NCI-H2196 (cell line): ENCODE measurements around the gene SLBP.

Source experiments
- DNase-seq: peaks from one replicate; lab custom pipeline; 2025; ENCODE audit not compliant: unreplicated experiment; lab: John Stamatoyannopoulos, UW

Gene SLBP

DNA sequence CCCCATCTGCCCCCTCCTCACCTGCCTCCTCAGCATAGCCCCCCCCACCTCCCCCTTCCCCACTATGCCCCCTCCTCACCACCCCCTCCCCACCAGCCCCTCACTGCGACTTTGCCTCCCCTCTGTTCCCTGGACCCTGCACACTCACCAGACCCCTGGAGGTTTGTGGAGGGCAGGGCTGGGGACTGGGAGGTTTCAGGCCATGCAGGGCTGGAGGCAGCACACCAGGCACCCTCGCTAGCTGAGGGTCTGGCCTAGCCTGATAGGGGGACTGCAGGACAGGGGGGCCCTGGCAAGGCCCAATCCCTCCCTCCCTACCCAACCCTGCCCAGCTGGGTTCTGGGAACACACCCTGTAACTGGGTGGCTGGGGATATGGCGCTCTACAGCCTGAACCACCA lies 37.3 kb upstream of the SLBP start:
- DNase-seq, result no peak

DNA sequence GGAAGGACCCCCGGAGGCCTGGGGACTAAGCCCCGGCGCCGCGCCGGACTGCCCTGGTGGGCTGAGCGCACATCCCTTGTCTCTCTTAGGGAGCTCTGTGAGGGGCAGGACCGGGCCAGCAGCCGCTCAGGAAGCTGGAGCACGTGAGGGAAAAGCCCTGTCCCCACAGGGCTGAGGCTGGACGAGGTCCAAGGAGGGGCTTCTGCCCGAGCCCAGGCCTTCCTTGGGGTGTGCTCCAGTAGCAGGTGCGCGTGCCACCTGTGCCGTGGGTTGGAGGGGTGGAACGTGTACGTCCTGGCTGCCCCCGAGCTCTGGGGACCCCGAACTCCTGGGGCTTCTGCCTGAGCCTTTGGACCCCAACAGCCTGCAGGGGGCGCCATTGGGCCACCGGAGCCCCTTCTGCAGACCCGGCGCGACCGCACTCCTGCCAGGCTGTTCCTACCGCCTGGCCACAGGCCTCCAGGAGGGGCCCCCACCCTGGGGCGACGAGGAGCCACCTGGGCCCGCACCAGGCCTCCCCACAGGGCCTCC lies 36.4 kb upstream of the SLBP start:
- peak; percentile 85 for DNase-seq

DNA sequence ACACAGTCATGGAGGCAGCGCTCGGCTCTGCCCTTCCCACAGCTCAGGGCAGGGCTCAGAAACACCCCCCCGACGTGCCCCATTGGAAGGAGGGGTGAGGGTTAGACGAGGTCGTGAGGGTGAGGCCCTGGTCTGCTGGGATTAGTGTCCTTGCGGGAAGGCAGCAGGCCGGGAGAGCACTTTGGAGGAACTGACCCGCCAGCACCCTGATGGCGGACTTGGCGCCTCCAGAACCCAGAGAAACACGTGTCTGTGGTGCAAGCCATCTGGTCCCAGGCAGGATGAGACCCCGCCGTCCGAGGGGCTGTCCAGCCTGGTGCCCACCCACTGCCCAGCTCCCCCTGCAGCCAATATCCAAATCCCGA lies 35.5 kb upstream of the SLBP start:
- no peak for DNase-seq

DNA sequence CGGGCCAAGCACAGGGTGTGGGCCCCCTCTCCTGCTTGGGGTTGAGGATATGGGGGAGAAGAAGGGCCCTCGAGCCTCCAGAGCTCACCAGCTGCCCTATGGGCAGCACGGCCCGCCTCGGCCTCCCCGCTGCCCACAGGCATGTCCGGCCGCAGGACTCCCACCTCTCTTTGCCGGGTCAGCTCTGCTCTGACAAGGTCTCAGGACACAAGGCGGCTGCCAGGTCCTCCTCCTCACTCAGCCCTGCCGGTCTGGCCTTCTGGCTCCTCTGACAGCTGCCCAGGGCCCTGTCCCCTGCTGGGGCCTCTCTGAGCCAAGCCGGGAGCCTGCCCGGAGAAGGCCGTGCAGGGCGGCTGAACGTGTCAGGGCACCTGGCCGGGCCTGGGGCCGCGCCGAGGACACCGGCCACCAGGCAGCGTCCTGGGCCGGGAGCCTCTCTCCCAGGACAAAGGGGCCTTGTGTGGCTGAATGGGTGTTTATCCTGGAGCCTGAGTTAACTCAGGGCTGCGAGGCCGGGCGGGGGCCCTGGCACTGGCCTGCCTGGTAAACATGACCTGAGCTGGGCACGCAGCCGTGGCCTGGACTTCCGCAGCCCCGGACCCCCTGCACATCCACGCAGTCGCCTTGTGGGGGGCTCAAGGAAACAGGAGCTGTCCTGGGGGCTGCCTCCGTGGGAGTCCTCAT lies 34.9 kb upstream of the SLBP start:
- DNase-seq, result no peak

DNA sequence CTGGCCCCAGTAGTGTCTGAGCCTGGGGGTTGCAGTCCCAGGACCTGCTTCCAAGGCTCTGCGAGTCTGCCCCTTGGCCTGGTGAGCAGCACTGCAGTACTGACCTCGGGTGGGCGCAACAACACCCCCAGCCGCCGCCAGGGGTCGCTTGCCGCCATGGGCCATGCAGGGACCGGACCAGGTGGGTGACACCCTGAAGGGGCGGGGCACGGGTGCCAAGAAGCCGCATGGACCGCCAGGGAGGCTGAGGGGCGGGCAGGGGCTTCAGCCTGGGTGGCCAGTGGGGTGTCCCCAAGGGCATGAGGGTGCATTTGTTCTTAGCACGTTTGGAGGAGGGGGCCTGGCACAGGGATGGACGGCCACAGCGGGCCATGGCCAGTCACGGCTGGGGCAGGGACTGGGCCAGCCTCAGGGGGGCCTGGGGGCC lies 34.2 kb upstream of the SLBP start:
- DNase-seq, result no peak

DNA sequence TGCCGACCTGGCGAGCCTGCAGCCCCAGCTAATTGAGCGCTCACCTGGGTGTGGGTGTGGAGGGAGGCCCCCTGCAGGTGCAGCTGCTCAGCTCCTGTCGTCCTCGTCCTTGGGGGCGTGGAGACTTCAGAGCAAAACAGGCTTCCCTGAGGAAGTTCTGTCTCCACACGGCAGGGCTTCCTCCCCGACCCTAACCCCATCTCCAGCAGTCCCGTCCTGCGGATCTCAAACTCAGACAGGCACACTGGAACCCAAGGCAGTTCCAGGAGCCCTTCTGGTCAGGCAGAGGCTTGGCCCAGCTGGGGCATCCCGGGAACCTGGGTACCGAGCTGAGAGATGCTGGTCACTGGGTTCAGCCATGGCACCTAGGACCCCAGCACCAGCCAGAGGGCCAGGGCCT lies 33.6 kb upstream of the SLBP start:
- no peak for DNase-seq

DNA sequence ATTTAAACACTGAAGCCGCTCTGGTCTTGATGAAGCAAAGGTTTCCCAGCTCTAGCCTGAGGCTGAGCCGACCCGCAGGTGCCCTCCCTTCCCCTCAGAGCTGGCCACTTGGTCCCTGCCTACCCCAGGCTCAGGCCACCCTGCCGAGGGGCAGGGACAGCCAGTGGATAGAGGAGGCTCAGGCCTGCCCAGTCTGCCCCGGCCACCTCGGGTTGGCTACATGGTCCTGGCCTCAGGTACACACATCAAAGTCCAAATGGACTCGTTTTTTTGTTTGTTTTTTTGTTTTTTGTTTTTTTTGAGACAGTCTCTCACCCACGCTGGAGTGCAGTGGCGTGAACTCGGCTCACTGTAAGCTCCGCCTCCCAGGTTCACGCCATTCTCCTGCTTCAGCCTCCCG lies 33.0 kb upstream of the SLBP start:
- DNase-seq, result no peak

DNA sequence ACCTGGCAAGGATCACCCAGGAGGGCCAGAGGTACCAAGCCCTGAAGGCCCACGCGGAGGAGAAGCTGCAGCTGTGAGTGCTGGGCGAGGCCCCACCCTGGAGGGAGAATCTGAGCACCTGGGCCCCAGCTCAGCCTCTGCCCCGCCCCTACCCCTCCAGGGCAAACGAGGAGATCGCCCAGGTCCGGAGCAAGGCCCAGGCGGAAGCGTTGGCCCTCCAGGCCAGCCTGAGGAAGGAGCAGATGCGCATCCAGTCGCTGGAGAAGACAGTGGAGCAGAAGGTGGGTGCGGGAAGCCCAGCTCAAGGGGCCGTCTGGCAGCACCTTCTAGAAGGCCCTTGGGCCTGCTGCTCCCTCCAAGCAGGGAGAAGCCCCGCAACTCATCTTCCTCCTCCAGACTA lies 32.4 kb upstream of the SLBP start:
- no peak for DNase-seq

DNA sequence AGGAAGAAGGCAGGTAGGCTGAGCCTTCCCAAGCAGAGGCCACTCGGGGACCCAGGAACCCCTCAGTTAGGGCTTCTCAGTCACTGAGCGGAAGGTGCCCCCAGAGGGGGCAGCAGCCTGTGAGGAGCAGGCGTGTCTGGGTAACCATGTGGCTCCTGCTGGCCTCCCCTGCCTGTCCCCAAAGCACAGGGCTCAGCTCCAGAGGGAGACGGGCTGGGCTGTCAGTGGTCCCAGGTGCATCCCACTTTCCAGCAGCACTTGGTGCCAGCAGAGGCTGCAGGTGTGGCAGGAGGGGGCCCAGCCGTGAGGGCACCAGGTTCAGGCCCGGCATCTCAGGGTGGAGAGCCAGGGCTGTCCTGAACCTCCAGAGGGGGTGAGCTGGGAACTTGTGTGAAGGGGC lies 31.9 kb upstream of the SLBP start:
- DNase-seq, result no peak

DNA sequence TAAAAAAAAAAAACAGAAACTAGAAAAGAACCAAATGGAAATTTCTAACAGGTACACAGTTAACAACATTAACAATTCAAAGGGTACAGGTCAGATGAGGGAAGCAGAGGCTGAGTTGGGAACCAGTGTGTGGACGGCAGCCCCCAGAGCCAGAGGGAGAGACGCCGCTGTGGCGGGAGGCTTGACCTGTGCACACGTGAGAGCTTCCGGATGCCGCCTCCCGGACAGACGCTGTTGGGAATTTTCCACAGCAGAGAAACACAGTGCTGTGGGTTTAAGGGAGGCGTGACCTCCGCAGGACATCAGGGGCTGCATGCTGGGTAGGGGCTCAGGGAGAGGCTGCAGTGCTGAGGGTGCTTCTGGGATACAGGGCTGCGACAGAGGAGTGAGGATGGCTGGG lies 31.4 kb upstream of the SLBP start:
- DNase-seq, result no peak

DNA sequence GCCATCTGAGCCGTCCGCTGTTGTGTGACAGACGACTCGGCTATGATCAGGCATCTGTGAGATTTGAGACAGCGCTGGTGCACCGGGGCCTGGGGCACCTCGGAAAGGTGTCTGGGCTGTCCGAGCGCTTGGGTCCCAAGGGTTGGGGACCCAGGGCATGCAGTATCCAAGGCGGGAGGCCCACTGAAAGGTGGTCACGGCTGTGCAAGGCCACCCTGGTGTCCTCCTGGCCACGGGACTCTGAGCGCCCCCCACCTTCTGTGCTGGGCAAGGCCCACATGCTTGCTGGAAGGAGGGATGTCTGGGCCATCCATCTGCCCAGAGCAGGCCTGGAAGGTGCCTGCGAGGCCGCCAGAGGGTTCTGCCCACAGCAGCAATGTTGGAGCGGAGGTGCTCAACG lies 29.1 kb upstream of the SLBP start:
- DNase-seq, result no peak

DNA sequence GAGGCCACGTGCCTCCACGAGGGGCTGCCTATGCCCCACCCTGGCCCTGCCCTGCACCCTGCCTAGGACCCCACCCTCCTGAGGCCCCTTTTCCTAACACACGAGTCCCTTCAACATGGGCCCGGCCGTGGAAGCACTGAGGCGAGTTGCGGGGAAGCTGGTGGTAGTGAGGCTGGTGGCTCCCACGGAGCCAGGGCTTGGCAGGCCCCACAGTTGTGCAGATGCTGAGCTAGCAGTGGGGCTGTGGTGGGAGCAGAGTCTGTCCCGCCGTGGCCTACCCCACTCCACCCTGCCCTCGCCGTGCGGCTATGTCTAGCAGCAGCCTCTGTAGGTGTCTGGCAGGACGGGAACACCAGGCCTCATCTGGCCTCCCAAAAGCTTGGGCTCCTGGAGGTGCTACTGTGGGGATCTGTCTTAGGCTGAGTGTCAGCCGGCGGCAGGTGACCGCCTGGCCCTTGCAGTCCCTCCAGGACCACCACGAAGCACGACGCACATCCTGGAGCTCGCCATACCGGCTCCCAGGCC lies 28.0 kb upstream of the SLBP start:
- no peak for DNase-seq

DNA sequence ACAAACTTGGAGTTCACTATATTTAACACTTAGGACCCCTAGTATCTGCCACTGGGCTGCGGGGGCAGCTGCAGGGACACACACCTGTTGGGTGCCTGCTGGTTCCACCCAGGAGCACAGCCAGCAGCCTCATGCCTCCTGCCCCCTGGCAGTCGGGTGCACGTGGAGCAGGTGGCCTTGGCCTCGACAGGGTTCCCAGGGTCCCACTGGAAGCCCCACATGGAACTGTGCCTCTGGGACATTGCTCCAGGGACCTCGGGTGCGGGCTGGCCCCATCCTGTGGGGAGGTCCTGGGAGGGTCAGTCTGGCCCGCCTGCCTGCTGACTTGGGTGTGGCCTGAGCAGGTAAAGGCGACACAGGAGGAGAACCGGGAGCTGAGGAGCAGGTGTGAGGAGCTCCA lies 27.2 kb upstream of the SLBP start:
- DNase-seq, result no peak

DNA sequence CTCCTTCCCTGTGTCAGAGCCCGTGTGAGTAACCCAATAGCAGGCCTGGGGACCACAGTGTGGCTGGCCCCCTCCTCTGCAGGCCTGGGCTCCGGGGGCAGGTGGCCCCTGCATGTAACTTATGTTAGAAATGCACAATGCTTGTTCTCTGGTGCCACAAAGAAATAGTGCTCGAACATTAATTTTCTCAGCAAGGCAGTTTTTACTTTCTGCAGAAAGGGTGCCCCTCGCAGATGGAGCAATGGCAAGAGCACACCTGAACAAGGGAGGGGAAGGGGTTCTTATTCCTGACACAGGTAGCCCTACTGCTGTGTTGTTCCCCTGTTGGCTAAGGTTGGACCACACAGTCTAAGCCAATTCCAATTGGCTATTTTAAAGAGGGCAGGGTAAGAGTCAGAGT lies 26.3 kb upstream of the SLBP start:
- no peak for DNase-seq

DNA sequence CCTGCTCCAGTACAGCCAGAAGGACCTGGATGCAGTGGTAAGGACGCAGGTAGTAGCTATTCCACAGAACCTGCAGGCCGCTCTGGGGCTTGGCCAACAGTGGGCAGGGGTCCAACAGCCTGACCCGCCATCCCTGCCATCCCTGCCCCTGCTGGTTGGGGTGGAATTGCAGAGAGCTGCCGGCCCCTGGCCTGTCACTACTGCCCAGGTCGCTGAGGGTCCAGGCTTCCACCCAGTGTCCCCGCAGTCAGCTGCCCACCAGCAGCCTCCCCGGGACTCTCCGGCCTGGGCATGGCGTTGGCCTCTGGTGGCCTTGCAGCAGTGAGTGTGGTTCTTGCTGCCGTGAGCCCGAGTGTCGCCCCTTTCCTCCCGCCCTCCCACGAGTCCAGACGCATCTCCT lies 25.5 kb upstream of the SLBP start:
- no peak for DNase-seq

DNA sequence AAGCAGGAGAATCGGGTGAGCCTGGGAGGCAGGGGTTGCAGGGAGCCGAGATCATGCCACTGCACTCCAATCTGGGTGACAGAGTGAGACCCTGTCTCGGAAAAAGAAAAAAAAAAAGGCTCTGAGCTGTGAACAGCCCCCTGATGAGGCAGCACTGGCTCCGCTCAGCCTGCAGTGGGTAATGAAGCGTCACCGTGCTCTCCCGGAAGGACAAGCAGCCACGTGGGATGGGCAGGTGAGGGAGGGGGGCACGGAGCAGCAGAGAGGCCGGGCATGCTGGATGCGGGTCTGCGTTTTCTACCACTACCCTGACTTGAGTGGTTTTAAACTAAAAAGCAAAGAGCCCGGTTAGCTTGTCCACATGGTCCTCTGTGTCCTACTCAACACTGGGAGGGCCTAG lies 24.7 kb upstream of the SLBP start:
- DNase-seq, result no peak

DNA sequence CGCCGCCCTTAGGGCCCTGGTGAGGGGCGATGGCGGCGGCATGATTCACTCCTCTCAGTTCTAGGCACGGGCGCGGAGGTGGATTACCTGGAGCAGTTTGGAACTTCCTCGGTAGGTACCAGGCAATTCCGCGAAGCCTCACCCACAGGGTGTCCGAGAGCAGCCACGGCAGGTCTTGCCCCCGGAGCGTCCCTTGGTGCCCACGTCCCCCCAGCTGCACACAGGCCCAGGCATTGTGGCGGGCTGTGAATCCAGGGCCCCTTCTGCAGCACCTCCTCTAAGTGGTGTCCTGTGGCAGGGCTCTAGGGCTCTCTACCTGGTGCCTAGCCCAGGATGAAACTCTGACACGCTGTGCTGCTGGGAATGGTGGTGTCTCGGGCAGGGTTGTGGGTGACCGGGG lies 23.1 kb upstream of the SLBP start:
- no peak for DNase-seq

DNA sequence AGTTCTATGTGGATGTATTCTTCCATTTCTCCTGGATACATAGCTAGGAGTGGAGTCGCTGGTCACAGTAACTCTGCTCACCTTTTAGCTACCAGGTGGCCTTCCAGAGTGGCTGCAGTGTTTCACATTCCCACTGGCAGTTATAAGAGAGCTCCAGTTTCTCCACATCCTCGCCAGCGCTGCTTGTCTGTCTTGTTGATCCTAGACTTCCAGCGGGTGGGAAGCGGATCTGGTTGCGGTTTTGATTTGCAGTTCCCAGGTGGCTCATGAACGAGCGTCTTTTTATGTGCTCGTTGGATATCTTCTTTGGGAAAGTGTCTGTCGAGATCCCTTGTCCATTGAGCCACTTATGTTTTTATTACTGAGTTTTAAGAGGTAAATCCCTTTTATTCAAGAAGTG lies 20.8 kb upstream of the SLBP start:
- no peak for DNase-seq

DNA sequence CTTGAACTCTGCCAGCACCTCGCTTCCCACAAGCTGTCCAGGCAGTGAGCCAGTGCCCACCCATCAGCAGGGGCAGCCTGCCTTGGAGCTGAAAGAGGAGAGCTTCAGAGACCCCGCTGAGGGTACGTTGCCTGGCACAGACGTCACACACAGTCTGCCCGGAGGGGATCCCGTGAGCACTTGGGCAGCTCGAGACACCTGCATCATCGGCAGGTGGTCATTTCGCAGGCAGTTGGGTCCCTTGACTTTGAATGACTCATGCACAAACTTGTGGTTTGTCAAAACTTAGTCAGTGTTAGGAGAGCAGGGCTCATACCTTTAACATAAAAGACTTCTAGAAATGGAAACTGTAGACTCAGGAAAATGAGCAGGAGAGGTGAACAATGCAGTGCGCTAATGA lies 19.1 kb upstream of the SLBP start:
- no peak for DNase-seq

DNA sequence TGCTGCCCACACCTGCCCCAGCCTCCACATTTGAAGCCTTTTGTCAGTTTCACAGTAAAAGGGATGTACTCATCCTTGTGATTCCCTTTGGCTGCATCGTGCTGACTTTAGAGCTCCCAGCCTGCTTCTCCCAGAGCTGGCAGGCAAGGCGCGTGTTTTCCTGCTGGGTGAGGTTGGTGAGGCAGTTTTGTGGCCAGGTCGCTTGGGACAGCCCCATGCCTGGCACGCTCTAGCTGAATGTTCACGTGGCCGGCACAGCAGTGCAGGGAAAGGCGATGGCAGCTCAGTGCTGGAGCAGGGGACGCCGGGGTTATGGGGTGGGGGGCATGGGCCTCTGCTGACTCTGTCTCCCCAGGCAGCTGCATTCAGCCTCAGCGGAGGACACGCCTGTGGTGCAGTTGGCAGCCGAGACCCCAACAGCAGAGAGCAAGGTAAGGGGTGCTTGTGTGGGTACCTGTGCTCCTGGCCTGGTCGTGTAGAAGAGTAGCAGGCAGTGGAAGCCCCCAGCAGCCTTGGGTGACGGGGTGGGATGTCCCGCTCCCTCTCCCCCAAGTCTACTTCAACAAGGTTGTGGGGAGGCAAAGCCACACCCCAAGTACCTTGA lies 18.5 kb upstream of the SLBP start:
- no peak for DNase-seq

DNA sequence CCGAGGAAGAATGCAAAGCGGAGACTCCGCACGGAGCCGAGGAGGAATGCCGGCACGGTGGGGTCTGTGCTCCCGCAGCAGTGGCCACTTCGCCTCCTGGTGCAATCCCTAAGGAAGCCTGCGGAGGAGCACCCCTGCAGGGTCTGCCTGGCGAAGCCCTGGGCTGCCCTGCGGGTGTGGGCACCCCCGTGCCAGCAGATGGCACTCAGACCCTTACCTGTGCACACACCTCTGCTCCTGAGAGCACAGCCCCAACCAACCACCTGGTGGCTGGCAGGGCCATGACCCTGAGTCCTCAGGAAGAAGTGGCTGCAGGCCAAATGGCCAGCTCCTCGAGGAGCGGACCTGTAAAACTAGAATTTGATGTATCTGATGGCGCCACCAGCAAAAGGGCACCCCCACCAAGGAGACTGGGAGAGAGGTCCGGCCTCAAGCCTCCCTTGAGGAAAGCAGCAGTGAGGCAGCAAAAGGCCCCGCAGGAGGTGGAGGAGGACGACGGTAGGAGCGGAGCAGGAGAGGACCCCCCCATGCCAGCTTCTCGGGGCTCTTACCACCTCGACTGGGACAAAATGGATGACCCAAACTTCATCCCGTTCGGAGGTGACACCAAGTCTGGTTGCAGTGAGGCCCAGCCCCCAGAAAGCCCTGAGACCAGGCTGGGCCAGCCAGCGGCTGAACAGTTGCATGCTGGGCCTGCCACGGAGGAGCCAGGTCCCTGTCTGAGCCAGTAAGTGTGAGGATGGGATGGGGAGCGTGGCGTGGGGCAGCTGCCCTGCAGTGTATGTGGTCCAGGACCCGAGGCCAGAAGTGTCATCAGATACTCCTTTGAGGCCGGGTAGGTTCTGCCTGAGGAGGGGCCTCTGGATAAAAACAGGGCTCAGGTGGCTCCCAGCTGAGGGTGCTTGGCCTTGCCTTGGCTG lies 16.2 kb upstream of the SLBP start:
- DNase-seq, result no peak
